MM.1S (cell line): ENCODE results near the gene PTCHD4.
A peak's percentile ranks its signal among the peaks of the same experiment; 100 is the strongest.

Source experiments
- DNase-seq: peaks from one replicate; pipeline ENCODE4 v3.0.0-alpha.2; 2015
- H2AFZ ChIP-seq: fragments of 300-600 bp; sonication (generic); 2 replicates; pipeline ENCODE4 v1.6.0; 2016; ENCODE audit warnings: antibody characterized with exemption, low read length
- H3F3A ChIP-seq: fragments of 300-600 bp; sonication (generic); 2 replicates; pipeline ENCODE4 v1.6.1; 2016; ENCODE audit warnings: mild to moderate bottlenecking, antibody characterized with exemption, low read length, moderate library complexity, mixed read lengths; ENCODE audit not compliant: insufficient read depth
- H3K27ac ChIP-seq: fragments of 300-600 bp; sonication (generic); 2 replicates; pipeline ENCODE4 v1.5.1; 2016; ENCODE audit warnings: mild to moderate bottlenecking, low read length
- H3K27me3 ChIP-seq: fragments of 300-600 bp; sonication (generic); replicated peaks from 2 replicates; pipeline ENCODE4 v1.6.0; 2016; ENCODE audit warnings: low read length; ENCODE audit not compliant: insufficient read depth
- H3K36me3 ChIP-seq: fragments of 300-600 bp; sonication (generic); replicated peaks from 2 replicates; pipeline ENCODE4 v1.6.1; 2016; ENCODE audit warnings: mild to moderate bottlenecking, low read length, mixed read lengths; ENCODE audit not compliant: insufficient read depth
- H3K4me1 ChIP-seq: fragments of 300-600 bp; sonication (generic); 2 replicates; pipeline ENCODE4 v1.6.1; 2016; ENCODE audit warnings: low read length, mixed read lengths
- H3K4me2 ChIP-seq: fragments of 300-600 bp; sonication (generic); 2 replicates; pipeline ENCODE4 v1.6.0; 2016; ENCODE audit warnings: low read depth, low read length
- H3K4me3 ChIP-seq: fragments of 300-600 bp; sonication (generic); 2 replicates; pipeline ENCODE4 v1.5.1; 2016; ENCODE audit warnings: low read length, mixed read lengths
- H3K79me2 ChIP-seq: fragments of 300-600 bp; sonication (generic); 2 replicates; pipeline ENCODE4 v1.6.1; 2016; ENCODE audit warnings: mixed run types, low read length, mixed read lengths
- H3K9ac ChIP-seq: fragments of 300-600 bp; sonication (generic); 2 replicates; pipeline ENCODE4 v1.6.1; 2016; ENCODE audit warnings: low read length, mixed read lengths
- H3K9me2 ChIP-seq: fragments of 300-600 bp; sonication (generic); replicated peaks from 2 replicates; pipeline ENCODE4 v1.6.1; 2016; ENCODE audit warnings: mild to moderate bottlenecking, low read length, mixed read lengths; ENCODE audit not compliant: insufficient read depth
- H3K9me3 ChIP-seq: fragments of 300-600 bp; sonication (generic); replicated peaks from 2 replicates; pipeline ENCODE4 v1.6.1; 2016; ENCODE audit warnings: mild to moderate bottlenecking, low read length, mixed read lengths; ENCODE audit not compliant: insufficient read depth
- H4K20me1 ChIP-seq: fragments of 300-600 bp; sonication (generic); 2 replicates; pipeline ENCODE4 v1.6.1; 2016; ENCODE audit warnings: mild to moderate bottlenecking, low read length, moderate library complexity, mixed read lengths; ENCODE audit not compliant: insufficient read depth
- EZH2 ChIP-seq: fragments of 300-600 bp; sonication (generic); optimal IDR thresholded peaks from 2 replicates; pipeline ENCODE3; 2017; ENCODE audit warnings: low read depth, mild to moderate bottlenecking, antibody characterized with exemption, low read length, mixed read lengths
- EZH2phosphoT487 ChIP-seq: fragments of 300-600 bp; sonication (generic); IDR thresholded peaks from 2 replicates; pipeline ENCODE4 v1.6.1; 2018; ENCODE audit warnings: antibody characterized with exemption, low read length
- TF ChIP-seq, protein P1 (sequence below): fragments of 300-600 bp; sonication (generic); IDR thresholded peaks from 2 replicates; pipeline ENCODE4 v1.5.1; 2016; ENCODE audit warnings: antibody characterized with exemption, low read length, mixed read lengths

Gene PTCHD4

DNA sequence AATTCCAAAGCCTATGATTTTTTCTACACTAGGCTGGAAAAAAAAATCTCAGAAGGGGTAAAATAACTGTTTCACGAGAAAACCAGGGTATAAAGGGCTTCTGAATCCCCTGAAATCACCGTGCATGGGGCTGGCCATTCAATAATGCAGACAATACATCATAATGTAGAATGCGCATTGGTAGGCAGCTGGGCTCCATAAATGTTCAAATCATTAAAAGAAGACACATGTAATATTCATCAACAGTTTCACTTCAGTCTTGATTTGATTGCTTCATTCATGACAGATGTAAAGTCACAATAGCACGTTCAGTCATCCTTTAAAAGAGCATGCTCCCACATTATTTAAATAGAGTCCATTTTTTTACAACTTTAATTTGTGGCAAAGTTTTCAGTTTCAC lies 20.5 kb downstream of the PTCHD4 start:
- Histone ChIP-seq H3K9me3 (no peaks in the 10 kb centered on the region), H3K27me3 (no peaks in the 10 kb centered on the region), H3K79me2 (no peaks in the 10 kb centered on the region), H3K9me2 (no peaks in the 10 kb centered on the region), H3K36me3 (no peaks in the 10 kb centered on the region), H4K20me1 (no peaks in the 10 kb centered on the region), H3K9ac (no peak overlapping the region), H3K27ac (no peak overlapping the region), H3K4me2 (no peak overlapping the region), H3K4me1 (no peaks in the 10 kb centered on the region), H2AFZ (no peak overlapping the region), H3K4me3 (no peak overlapping the region), H3F3A (no peaks in the 10 kb centered on the region)
- no peak for TF ChIP-seq EZH2
- DNase-seq: no peak

DNA sequence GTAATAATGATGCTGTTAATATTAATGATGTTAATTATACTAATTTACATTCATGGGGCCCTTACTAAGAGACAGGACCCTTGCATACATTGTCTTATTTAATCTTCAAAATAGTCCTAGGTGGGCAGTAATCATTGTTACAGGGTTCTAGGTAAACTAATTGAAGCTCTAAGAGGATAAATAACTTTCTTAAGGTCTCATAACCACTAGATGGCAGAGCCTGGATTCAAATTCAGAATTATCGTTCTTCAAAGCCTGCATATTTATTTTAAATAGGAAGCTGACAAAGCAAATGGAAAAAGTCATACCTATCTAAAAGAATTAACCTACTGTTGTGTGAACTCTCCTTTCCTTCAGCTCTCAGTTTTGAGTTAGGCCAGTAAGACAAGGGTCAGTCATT lies 23.5 kb downstream of the PTCHD4 start:
- H4K20me1 ChIP-seq: no peaks in the 10 kb centered on the region
- no peaks in the 10 kb centered on the region for H3K9me3 ChIP-seq
- no peaks in the 10 kb centered on the region for H3K36me3 ChIP-seq
- TF ChIP-seq, protein P1, sequence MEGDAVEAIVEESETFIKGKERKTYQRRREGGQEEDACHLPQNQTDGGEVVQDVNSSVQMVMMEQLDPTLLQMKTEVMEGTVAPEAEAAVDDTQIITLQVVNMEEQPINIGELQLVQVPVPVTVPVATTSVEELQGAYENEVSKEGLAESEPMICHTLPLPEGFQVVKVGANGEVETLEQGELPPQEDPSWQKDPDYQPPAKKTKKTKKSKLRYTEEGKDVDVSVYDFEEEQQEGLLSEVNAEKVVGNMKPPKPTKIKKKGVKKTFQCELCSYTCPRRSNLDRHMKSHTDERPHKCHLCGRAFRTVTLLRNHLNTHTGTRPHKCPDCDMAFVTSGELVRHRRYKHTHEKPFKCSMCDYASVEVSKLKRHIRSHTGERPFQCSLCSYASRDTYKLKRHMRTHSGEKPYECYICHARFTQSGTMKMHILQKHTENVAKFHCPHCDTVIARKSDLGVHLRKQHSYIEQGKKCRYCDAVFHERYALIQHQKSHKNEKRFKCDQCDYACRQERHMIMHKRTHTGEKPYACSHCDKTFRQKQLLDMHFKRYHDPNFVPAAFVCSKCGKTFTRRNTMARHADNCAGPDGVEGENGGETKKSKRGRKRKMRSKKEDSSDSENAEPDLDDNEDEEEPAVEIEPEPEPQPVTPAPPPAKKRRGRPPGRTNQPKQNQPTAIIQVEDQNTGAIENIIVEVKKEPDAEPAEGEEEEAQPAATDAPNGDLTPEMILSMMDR: 0 out of 2 replicates have a peak, but pooled peaks have one; percentile 7
- no peak for TF ChIP-seq EZH2
- H3K4me1 ChIP-seq: no peaks in the 10 kb centered on the region
- H2AFZ ChIP-seq: no peak overlapping the region
- no peaks in the 10 kb centered on the region for H3K79me2 ChIP-seq
- no peaks in the 10 kb centered on the region for H3F3A ChIP-seq
- no peaks in the 10 kb centered on the region for H3K9me2 ChIP-seq
- H3K9ac ChIP-seq: no peak overlapping the region
- H3K4me2 ChIP-seq: no peak overlapping the region
- no peak overlapping the region for H3K27ac ChIP-seq
- H3K4me3 ChIP-seq: no peak overlapping the region
- H3K27me3 ChIP-seq: no peaks in the 10 kb centered on the region
- no peak for DNase-seq

DNA sequence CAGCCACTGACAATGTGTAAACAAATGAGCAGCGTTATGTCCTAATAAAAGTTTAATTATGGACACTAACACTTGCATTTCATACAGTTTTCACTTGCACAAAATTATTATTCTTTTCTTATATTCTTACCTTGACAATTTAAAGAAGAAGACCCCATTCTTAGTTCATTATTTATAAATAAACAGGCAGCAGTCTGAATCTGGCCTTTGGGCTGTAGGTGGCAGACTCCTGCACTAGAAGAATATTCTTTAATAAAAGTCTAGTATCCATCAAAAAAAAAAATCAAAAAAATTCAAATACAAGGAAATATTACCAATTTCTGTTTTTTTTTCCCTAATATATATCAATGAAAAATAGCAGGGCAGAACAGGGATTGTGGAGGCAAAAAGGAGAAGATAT lies 24.8 kb downstream of the PTCHD4 start:
- H3K79me2 ChIP-seq: no peaks in the 10 kb centered on the region
- no peak overlapping the region for H2AFZ ChIP-seq
- no peak overlapping the region for H3K4me3 ChIP-seq
- H3K36me3 ChIP-seq: no peaks in the 10 kb centered on the region
- no peak overlapping the region for H3K27ac ChIP-seq
- no peaks in the 10 kb centered on the region for H3K9me2 ChIP-seq
- no peaks in the 10 kb centered on the region for H4K20me1 ChIP-seq
- no peak for DNase-seq
- TF ChIP-seq, protein P1: no peak
- no peak for TF ChIP-seq EZH2
- no peak for TF ChIP-seq EZH2phosphoT487
- no peaks in the 10 kb centered on the region for H3F3A ChIP-seq
- H3K4me2 ChIP-seq: no peak overlapping the region
- no peaks in the 10 kb centered on the region for H3K27me3 ChIP-seq
- no peaks in the 10 kb centered on the region for H3K4me1 ChIP-seq
- H3K9ac ChIP-seq: no peak overlapping the region
- no peaks in the 10 kb centered on the region for H3K9me3 ChIP-seq

DNA sequence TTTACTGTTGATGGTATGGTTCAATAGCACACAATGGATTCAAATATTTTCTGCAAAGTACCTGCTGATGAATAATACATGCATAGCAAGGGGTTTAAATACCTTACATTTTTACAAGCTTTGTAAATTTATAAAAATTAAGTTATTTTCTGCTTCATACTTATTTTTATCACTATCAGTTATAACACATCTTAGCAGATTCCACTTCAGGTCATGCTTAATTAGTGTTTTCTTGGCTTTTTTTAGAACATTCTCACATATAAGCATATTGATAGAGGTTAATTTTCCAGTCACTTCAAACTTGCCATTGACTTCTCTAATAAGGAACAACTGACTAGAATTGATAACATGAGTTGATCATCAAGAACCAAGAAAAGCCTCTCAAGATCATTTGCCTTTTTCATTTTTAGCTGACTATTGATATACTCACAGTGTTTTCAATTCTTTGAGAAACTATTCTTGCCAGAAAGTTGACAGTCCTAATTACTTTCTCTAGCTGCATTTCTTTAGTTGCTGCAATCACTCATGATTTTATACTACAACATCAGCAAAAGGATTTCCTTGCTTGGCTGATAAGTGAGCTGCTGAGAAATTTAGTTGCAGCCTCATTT lies 25.8 kb downstream of the PTCHD4 start:
- H3K4me1 ChIP-seq: no peaks in the 10 kb centered on the region
- H3K9me3 ChIP-seq: no peaks in the 10 kb centered on the region
- H2AFZ ChIP-seq: no peak overlapping the region
- no peaks in the 10 kb centered on the region for H3K79me2 ChIP-seq
- no peaks in the 10 kb centered on the region for H3K9me2 ChIP-seq
- no peak overlapping the region for H3K27ac ChIP-seq
- TF ChIP-seq, protein P1: no peak
- H3K4me2 ChIP-seq: no peak overlapping the region
- no peaks in the 10 kb centered on the region for H3K27me3 ChIP-seq
- H3K4me3 ChIP-seq: no peak overlapping the region
- H3F3A ChIP-seq: no peaks in the 10 kb centered on the region
- H3K9ac ChIP-seq: no peak overlapping the region
- H4K20me1 ChIP-seq: no peaks in the 10 kb centered on the region
- H3K36me3 ChIP-seq: no peaks in the 10 kb centered on the region
- no peak for DNase-seq
